ENCODE measurements around the gene LIPG.

DNA sequence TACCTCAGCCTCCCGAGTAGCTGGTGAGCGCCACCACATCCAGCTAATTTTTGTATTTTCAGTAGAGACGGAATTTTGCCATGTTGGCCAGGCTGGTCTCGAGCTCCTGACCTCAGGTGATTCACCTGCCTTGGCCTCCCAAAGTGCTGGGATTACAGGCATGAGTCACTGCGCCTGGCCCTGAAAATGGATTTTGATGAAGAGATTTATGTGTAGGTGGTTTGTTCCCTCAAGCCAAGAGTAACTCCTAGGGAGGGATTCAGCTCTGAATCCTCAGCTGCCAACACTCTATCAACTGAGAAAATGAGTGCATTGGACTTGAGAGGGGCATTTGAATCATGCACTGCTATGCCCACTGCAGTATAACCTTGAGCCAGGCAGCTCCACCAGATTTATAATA, 17.5 kb upstream of the LIPG start:
- TF ChIP-seq, protein P1, sequence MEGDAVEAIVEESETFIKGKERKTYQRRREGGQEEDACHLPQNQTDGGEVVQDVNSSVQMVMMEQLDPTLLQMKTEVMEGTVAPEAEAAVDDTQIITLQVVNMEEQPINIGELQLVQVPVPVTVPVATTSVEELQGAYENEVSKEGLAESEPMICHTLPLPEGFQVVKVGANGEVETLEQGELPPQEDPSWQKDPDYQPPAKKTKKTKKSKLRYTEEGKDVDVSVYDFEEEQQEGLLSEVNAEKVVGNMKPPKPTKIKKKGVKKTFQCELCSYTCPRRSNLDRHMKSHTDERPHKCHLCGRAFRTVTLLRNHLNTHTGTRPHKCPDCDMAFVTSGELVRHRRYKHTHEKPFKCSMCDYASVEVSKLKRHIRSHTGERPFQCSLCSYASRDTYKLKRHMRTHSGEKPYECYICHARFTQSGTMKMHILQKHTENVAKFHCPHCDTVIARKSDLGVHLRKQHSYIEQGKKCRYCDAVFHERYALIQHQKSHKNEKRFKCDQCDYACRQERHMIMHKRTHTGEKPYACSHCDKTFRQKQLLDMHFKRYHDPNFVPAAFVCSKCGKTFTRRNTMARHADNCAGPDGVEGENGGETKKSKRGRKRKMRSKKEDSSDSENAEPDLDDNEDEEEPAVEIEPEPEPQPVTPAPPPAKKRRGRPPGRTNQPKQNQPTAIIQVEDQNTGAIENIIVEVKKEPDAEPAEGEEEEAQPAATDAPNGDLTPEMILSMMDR (conservative IDR thresholded peaks at IDR 0.05; ENCODE audit: low read length), result no peak
- TF ChIP-seq EZH2phosphoT487 (IDR thresholded peaks at IDR 0.05; ENCODE audit: borderline replicate concordance), result no peak
